K562 (cell line): ENCODE results near the gene ZNF302. TPM values are rescaled to one million over a fixed set of nuclear protein-coding genes. Genes with fewer than 3 reads are reported as not detected.

ENCODE experiments used
- BRF2 ChIP-seq: IDR thresholded peaks from 3 replicates; pipeline ENCODE4 v1.6.1; 2011; ENCODE audit warnings: borderline replicate concordance, mild to moderate bottlenecking; ENCODE audit not compliant: insufficient read length, insufficient read depth
- CBX3 ChIP-seq, 2 experiments: IDR thresholded peaks; 1 replicate in 1 of 2; 2 replicates in 1 of 2; pipeline ENCODE4 v1.6.1; 2012; ENCODE audit warnings: inconsistent platforms in 2 of 2, low read length in 2 of 2, borderline replicate concordance in 1 of 2, control low read depth in 1 of 2
- CHD2 ChIP-seq: IDR thresholded peaks from 2 replicates; pipeline ENCODE4 v1.6.1; 2011; ENCODE audit warnings: low read depth, low read length
- CREB5 ChIP-seq: fragments of 250-450 bp; sonication (Bioruptor Pico); IDR thresholded peaks from 2 replicates; pipeline ENCODE4 v1.5.0; 2020; ENCODE audit warnings: mild to moderate bottlenecking
- DLX4 ChIP-seq: fragments of 250-450 bp; sonication (Bioruptor Pico); IDR thresholded peaks from 2 replicates; pipeline ENCODE4 v1.6.1; 2021; ENCODE audit warnings: mild to moderate bottlenecking
- ELK3 ChIP-seq: fragments of 450-650 bp; formaldehyde crosslinking; IDR thresholded peaks from 2 replicates; pipeline ENCODE4 v1.4.0; 2020; ENCODE audit warnings: mild to moderate bottlenecking
- EP300 ChIP-seq: IDR thresholded peaks from 2 replicates; pipeline ENCODE4 v1.6.1; 2012; ENCODE audit warnings: low read length, improper control_type of control experiment
- ESRRA ChIP-seq: fragments of 450-650 bp; IDR thresholded peaks from 2 replicates; pipeline ENCODE4 v1.6.1; 2014; ENCODE audit warnings: low read depth, mild to moderate bottlenecking, moderate library complexity, borderline replicate concordance
- FOXK2 ChIP-seq, 2 experiments: fragments of 450-650 bp; IDR thresholded peaks in 1 of 2; conservative IDR thresholded peaks in 1 of 2; 2 replicates each; pipeline ENCODE4 v1.6.1; 2016; ENCODE audit warnings: low read depth in 2 of 2, mild to moderate bottlenecking in 1 of 2
- GTF2A2 ChIP-seq: IDR thresholded peaks from 2 replicates; pipeline ENCODE4 v1.6.1; 2016; ENCODE audit warnings: mild to moderate bottlenecking, missing genetic modification characterization, missing compliant biosample characterization
- GTF3C2 ChIP-seq: IDR thresholded peaks from 3 replicates; pipeline ENCODE4 v1.6.1; 2011; ENCODE audit warnings: borderline replicate concordance, mild to moderate bottlenecking, moderate library complexity; ENCODE audit not compliant: insufficient read length; ENCODE audit errors: extremely low read depth
- MAFG ChIP-seq: fragments of 450-650 bp; conservative IDR thresholded peaks from 2 replicates; pipeline ENCODE4 v1.6.1; 2016; ENCODE audit warnings: missing genetic modification characterization, missing compliant biosample characterization
- NFIC ChIP-seq: fragments of 450-650 bp; IDR thresholded peaks from 2 replicates; pipeline ENCODE4 v1.6.1; 2017; ENCODE audit warnings: mild to moderate bottlenecking, inconsistent platforms
- ZBTB43 ChIP-seq: sonication (generic); formaldehyde crosslinking; IDR thresholded peaks from 2 replicates; pipeline ENCODE4 v1.8.0; 2023; ENCODE audit warnings: mild to moderate bottlenecking, missing genetic modification reagents
- ZBTB7A ChIP-seq: IDR thresholded peaks from 2 replicates; pipeline ENCODE4 v1.6.1; 2011; ENCODE audit warnings: low read depth, mild to moderate bottlenecking, low read length, moderate library complexity, borderline replicate concordance; ENCODE audit not compliant: control insufficient read depth
- ZNF121 ChIP-seq: sonication (generic); formaldehyde crosslinking; conservative IDR thresholded peaks from 2 replicates; pipeline ENCODE4 v1.8.0; 2022; ENCODE audit warnings: missing genetic modification reagents
- ZNF316 ChIP-seq: fragments of 450-650 bp; IDR thresholded peaks from 2 replicates; pipeline ENCODE4 v1.6.1; 2016
- ZNF354B ChIP-seq: fragments of 250-450 bp; sonication (Bioruptor Pico); IDR thresholded peaks from 2 replicates; pipeline ENCODE4 v1.4.0; 2020
- ZNF57 ChIP-seq: fragments of 450-650 bp; formaldehyde crosslinking; IDR thresholded peaks from 2 replicates; pipeline ENCODE4 v1.4.0; 2020; ENCODE audit warnings: mild to moderate bottlenecking, moderate library complexity
- polyA plus RNA-seq, 8 experiments: library from polyadenylated mRNA; depleted of rRNA in 4 of 8; stranded (reverse) in 5 of 8; unstranded in 3 of 8; fragments of >200 nt; fragmentation: Nextera tagmentation in 2 of 8; fragmentation: Illumina TruSeq in 1 of 8; extraction: Ambion mirVana in 2 of 8; extraction: Trizol in 1 of 8; gene quantifications; 2 replicates each; pipeline versions ENCODE4 v1.2.1 to v1.2.3, GENCODE V29; 2011 to 2014; ENCODE audit warnings: inconsistent platforms in 1 of 8, missing spikeins in 1 of 8
- total RNA-seq, 7 experiments: library from RNA; depleted of rRNA in 6 of 7; stranded (reverse); fragments of >200 nt in 6 of 7; fragmentation: Illumina TruSeq in 2 of 7; extraction: Trizol in 2 of 7; gene quantifications; 2 replicates each; pipeline versions ENCODE4 v1.2.1 to v1.2.3, GENCODE V29; 2011 to 2021; ENCODE audit warnings: low replicate concordance in 1 of 7

The ZNF302 gene
- total and polyA plus RNA-seq, 9 of the 15 experiments (the other 6 are each of a cell fraction or from before 2014, with no cell fraction given), result 0.08 to 1.0 (median 0.27) TPM; not detected in 1

- TF ChIP-seq ELK3 (CRISPR knock-in tag) (no peak), FOXK2 (conservative IDR thresholded peaks at IDR 0.05 in 1 of 2, IDR thresholded peaks at IDR 0.05 in 1 of 2; ENCODE audit: low read depth in 2 of 2) (0 out of 4 replicates have a peak, but pooled peaks of 1 of the 2 experiments have one; percentile 58), MAFG (tag) (peak; percentile 90), ZBTB7A (0 out of 2 replicates have a peak, but pooled peaks have one; percentile 23), EP300 (no peak), ZNF354B (no peak), DLX4 (CRISPR knock-in tag) (no peak), GTF2A2 (tag) (no peak), ZNF316 (peak; percentile 98), CBX3 (IDR thresholded peaks at IDR 0.05; ENCODE audit: borderline replicate concordance in 1 of 2, low read length in 2 of 2) (no peak), ESRRA (0 out of 2 replicates have a peak, but pooled peaks have one; percentile 10), ZNF57 (CRISPR knock-in tag) (no peak), NFIC (peak; percentile 91), BRF2 (no peak), GTF3C2 (no peak), CREB5 (CRISPR knock-in tag) (no peak), CHD2 (no peak), ZBTB43 (no peak), ZNF121 (CRISPR knock-in tag) (no peak)
Measured at GRCh38 chr19:34731019-34731829, 53.7 kb downstream of the ZNF302 start (continued).
